Mesendoderm (in vitro differentiated cells): Measurements from ENCODE around the gene CX3CL1.

Experiments used
- DNase-seq: peaks from one replicate; pipeline ENCODE4 v3.0.0; 2013
- H2AK5ac ChIP-seq: 2 replicates; pipeline ENCODE4 v1.6.1; 2013; ENCODE audit warnings: low read length, inconsistent platforms
- H2BK120ac ChIP-seq: 2 replicates; pipeline ENCODE4 v1.6.1; 2013; ENCODE audit warnings: low read depth, mild to moderate bottlenecking, low read length, moderate library complexity, mixed read lengths
- H2BK15ac ChIP-seq: replicated peaks from 2 replicates; pipeline ENCODE4 v1.6.1; 2013; ENCODE audit warnings: low read depth, mild to moderate bottlenecking, moderate library complexity
- H2BK5ac ChIP-seq: 2 replicates; pipeline ENCODE4 v1.6.1; 2013; ENCODE audit warnings: low read length, inconsistent platforms
- H3K18ac ChIP-seq: 2 replicates; pipeline ENCODE4 v1.6.1; 2013; ENCODE audit warnings: mild to moderate bottlenecking, low read length, mixed read lengths
- H3K23ac ChIP-seq: one replicate; pipeline ENCODE4 v1.6.1; 2013; ENCODE audit warnings: low read length
- H3K27ac ChIP-seq: 2 replicates; pipeline ENCODE4 v1.5.1; 2013; ENCODE audit warnings: low read depth, mild to moderate bottlenecking, inconsistent platforms, low read length, moderate library complexity
- H3K27me3 ChIP-seq: 2 replicates; pipeline ENCODE4 v1.6.1; 2013; ENCODE audit warnings: low read length, control low read depth, mild to moderate bottlenecking, inconsistent platforms; ENCODE audit not compliant: insufficient read depth, poor library complexity
- H3K36me3 ChIP-seq: 2 replicates; pipeline ENCODE4 v1.6.1; 2013; ENCODE audit warnings: low read length, inconsistent platforms; ENCODE audit not compliant: control insufficient read depth, insufficient read depth
- H3K4ac ChIP-seq: one replicate; pipeline ENCODE4 v1.6.1; 2013; ENCODE audit warnings: low read depth, mild to moderate bottlenecking, low read length, moderate library complexity
- H3K4me1 ChIP-seq: 2 replicates; pipeline ENCODE4 v1.6.1; 2013; ENCODE audit warnings: low read depth, low read length, inconsistent platforms; ENCODE audit not compliant: control insufficient read depth
- H3K4me2 ChIP-seq: 2 replicates; pipeline ENCODE4 v1.6.1; 2013; ENCODE audit warnings: low read length
- H3K4me3 ChIP-seq: 2 replicates; pipeline ENCODE4 v1.5.1; 2013; ENCODE audit warnings: mild to moderate bottlenecking, low read length
- H3K56ac ChIP-seq: one replicate; pipeline ENCODE4 v1.6.1; 2013; ENCODE audit warnings: low read length
- H3K79me1 ChIP-seq: 2 replicates; pipeline ENCODE4 v1.6.1; 2013; ENCODE audit warnings: low read length, inconsistent platforms
- H3K79me2 ChIP-seq: 2 replicates; pipeline ENCODE4 v1.6.1; 2013; ENCODE audit warnings: mild to moderate bottlenecking, low read length; ENCODE audit not compliant: control insufficient read depth, insufficient read depth
- H3K9ac ChIP-seq: 2 replicates; pipeline ENCODE4 v1.6.1; 2013; ENCODE audit warnings: low read length, inconsistent platforms
- H4K5ac ChIP-seq: one replicate; pipeline ENCODE4 v1.6.1; 2013; ENCODE audit warnings: low read length
- H4K8ac ChIP-seq: one replicate; pipeline ENCODE4 v1.6.1; 2013; ENCODE audit warnings: low read depth, mild to moderate bottlenecking, control low read depth, low read length, moderate library complexity
- WGBS: extraction: QIAGEN DNeasy Blood & Tissue Kit; methylation state at CpG from one replicate; pipeline ENCODE4 v1.1.7; 2013; ENCODE audit warnings: low lambda C conversion rate, missing lambda C conversion rate; ENCODE audit not compliant: insufficient coverage; ENCODE audit errors: extremely low coverage; 5-methylcytosine and 5-hydroxymethylcytosine counted together

Gene CX3CL1

GRCh38 chr16:57357330-57358085 is 14.8 kb upstream of the CX3CL1 start:
- Histone ChIP-seq H2AK5ac (no peak overlapping the region), H2BK15ac (no peak overlapping the region), H3K36me3 (no peaks in the 10 kb centered on the region), H3K79me1 (no peaks in the 10 kb centered on the region), H3K23ac (no peak overlapping the region), H3K4me3 (no peak overlapping the region), H2BK120ac (no peak overlapping the region), H3K4me2 (no peak overlapping the region), H4K8ac (no peak overlapping the region), H3K4ac (no peak overlapping the region), H3K56ac (no peak overlapping the region), H3K27me3 (no peaks in the 10 kb centered on the region), H2BK5ac (no peak overlapping the region), H3K27ac (no peak overlapping the region), H3K18ac (no peak overlapping the region), H3K79me2 (no peaks in the 10 kb centered on the region), H4K5ac (no peak overlapping the region), H3K9ac (no peak overlapping the region), H3K4me1 (no peaks in the 10 kb centered on the region)
- DNase-seq = no peak
- WGBS = no CpG with 5 or more reads among the region's 9 CpGs

GRCh38 chr16:57358086-57358420 is 14.2 kb upstream of the CX3CL1 start:
- no peaks in the 10 kb centered on the region for H3K36me3 ChIP-seq
- no peaks in the 10 kb centered on the region for H3K27me3 ChIP-seq
- no peak for DNase-seq
- H3K27ac ChIP-seq = no peak overlapping the region
- H2BK120ac ChIP-seq = no peak overlapping the region
- no peak overlapping the region for H3K4me2 ChIP-seq
- no CpG with 5 or more reads among the region's 7 CpGs for WGBS
- H4K8ac ChIP-seq = no peak overlapping the region
- H3K9ac ChIP-seq = no peak overlapping the region
- no peak overlapping the region for H3K56ac ChIP-seq
- H2AK5ac ChIP-seq = no peak overlapping the region
- H3K4me3 ChIP-seq = no peak overlapping the region
- H3K4ac ChIP-seq = no peak overlapping the region
- H3K79me1 ChIP-seq = no peaks in the 10 kb centered on the region
- H3K23ac ChIP-seq = no peak overlapping the region
- H3K18ac ChIP-seq = no peak overlapping the region
- H2BK15ac ChIP-seq = no peak overlapping the region
- no peak overlapping the region for H4K5ac ChIP-seq
- no peaks in the 10 kb centered on the region for H3K79me2 ChIP-seq
- H2BK5ac ChIP-seq = no peak overlapping the region
- H3K4me1 ChIP-seq = no peaks in the 10 kb centered on the region

GRCh38 chr16:57358527-57359095 is 13.7 kb upstream of the CX3CL1 start, which contains the start of gene CCL22:
CCL22 (plus strand) TSS chr16:57358783; CDS start chr16:57358817, 34 bp downstream.
- no peak within 1 kb of the TSS for H3K4ac ChIP-seq
- no CpG with 5 or more reads among the region's 9 CpGs for WGBS

GRCh38 chr16:57360321-57360935 is 11.9 kb upstream of the CX3CL1 start:
- Histone ChIP-seq H4K8ac (no peak overlapping the region), H3K4me2 (no peak overlapping the region), H2BK120ac (no peak overlapping the region), H3K4me1 (no peaks in the 10 kb centered on the region), H2AK5ac (no peak overlapping the region), H3K4ac (no peak overlapping the region), H3K23ac (no peak overlapping the region), H3K56ac (no peak overlapping the region), H3K36me3 (no peaks in the 10 kb centered on the region), H3K4me3 (no peak overlapping the region), H2BK15ac (no peak overlapping the region), H2BK5ac (no peak overlapping the region), H3K79me2 (no peaks in the 10 kb centered on the region), H3K27me3 (no peaks in the 10 kb centered on the region), H3K18ac (no peak overlapping the region), H3K79me1 (no peaks in the 10 kb centered on the region), H4K5ac (no peak overlapping the region), H3K27ac (no peak overlapping the region), H3K9ac (no peak overlapping the region)
- no peak for DNase-seq
- WGBS = no CpG with 5 or more reads among the region's 16 CpGs

More at GRCh38 chr16:57358527-57359095, 13.7 kb upstream of the CX3CL1 start, which contains the start of gene CCL22:
- Histone ChIP-seq H3K27me3 (no peaks in the 10 kb centered on the region), H3K79me2 (no peaks in the 10 kb centered on the region), H3K4me2 (no peak within 1 kb of the TSS), H2AK5ac (no peak within 1 kb of the TSS), H4K8ac (no peak within 1 kb of the TSS), H3K79me1 (no peaks in the 10 kb centered on the region), H3K27ac (no peak within 1 kb of the TSS), H3K23ac (no peak within 1 kb of the TSS), H3K36me3 (no peaks in the 10 kb centered on the region), H4K5ac (no peak within 1 kb of the TSS), H3K4me3 (no peak within 1 kb of the TSS), H2BK15ac (no peak within 1 kb of the TSS), H3K9ac (no peak within 1 kb of the TSS), H2BK120ac (no peak within 1 kb of the TSS), H2BK5ac (no peak within 1 kb of the TSS), H3K56ac (no peak within 1 kb of the TSS), H3K4me1 (no peaks in the 10 kb centered on the region), H3K18ac (no peak within 1 kb of the TSS)
- DNase-seq = no peak

- H3K79me2 ChIP-seq = no peaks in the 10 kb centered on the region
- H3K4me3 ChIP-seq = no peak overlapping the region
- H3K27me3 ChIP-seq = no peaks in the 10 kb centered on the region
- no peaks in the 10 kb centered on the region for H3K79me1 ChIP-seq
- WGBS = no CpG with 5 or more reads among the region's 4 CpGs
- no peak overlapping the region for H2BK5ac ChIP-seq
- no peak overlapping the region for H3K56ac ChIP-seq
- DNase-seq = no peak
- no peak overlapping the region for H2AK5ac ChIP-seq
- no peak overlapping the region for H3K9ac ChIP-seq
- H3K18ac ChIP-seq = no peak overlapping the region
- no peak overlapping the region for H3K23ac ChIP-seq
- no peak overlapping the region for H4K5ac ChIP-seq
- no peak overlapping the region for H4K8ac ChIP-seq
- H2BK120ac ChIP-seq = no peak overlapping the region
- no peaks in the 10 kb centered on the region for H3K36me3 ChIP-seq
- no peak overlapping the region for H3K4ac ChIP-seq
- no peaks in the 10 kb centered on the region for H3K4me1 ChIP-seq
- no peak overlapping the region for H3K27ac ChIP-seq
- no peak overlapping the region for H3K4me2 ChIP-seq
- no peak overlapping the region for H2BK15ac ChIP-seq
Measured at GRCh38 chr16:57361404-57361803, 10.9 kb upstream of the CX3CL1 start.
